ENCODE results near the gene BIRC2. TPM values are rescaled to one million over a fixed set of nuclear protein-coding genes. Genes with fewer than 3 reads are reported as not detected.

Gene BIRC2
- total RNA-seq, 1 donor from 2014 or later: 78.1 TPM

- no peak overlapping the region for H3K4me2 ChIP-seq
- no peak for DNase-seq (ENCODE audit: low spot score)
- peaks cover 6% of the 10 kb centered on the region for H3K4me1 ChIP-seq
- H3K27ac ChIP-seq: no peak overlapping the region
- H3K9me3 Mint-ChIP-seq: no peaks in the 10 kb centered on the region
- no peak overlapping the region for H3K4me3 ChIP-seq
- H3K27ac Mint-ChIP-seq: no peak overlapping the region
- no peaks in the 10 kb centered on the region for H3K9me3 ChIP-seq (ENCODE audit: low read depth)
- TF ChIP-seq EZH2phosphoT487 (IDR thresholded peaks at IDR 0.05): no peak
- no peak for TF ChIP-seq CTCF (IDR thresholded peaks at IDR 0.05)
- TF ChIP-seq EZH2 (IDR thresholded peaks at IDR 0.05): no peak
- no peaks in the 10 kb centered on the region for H3K36me3 ChIP-seq
- H3K36me3 Mint-ChIP-seq: no peaks in the 10 kb centered on the region
- H3K27me3 ChIP-seq: no peaks in the 10 kb centered on the region
- no peaks in the 10 kb centered on the region for H3K79me2 ChIP-seq (ENCODE audit: low read depth)
- no peak overlapping the region for H3K4me3 Mint-ChIP-seq
- H2AFZ ChIP-seq (replicated peaks): no peak overlapping the region
- no peak overlapping the region for H3K9ac ChIP-seq
- H4K20me1 ChIP-seq (ENCODE audit: low read depth): no peaks in the 10 kb centered on the region
- H3F3A ChIP-seq (ENCODE audit: low read depth): peaks cover 3% of the 10 kb centered on the region
- no peaks in the 10 kb centered on the region for H3K27me3 Mint-ChIP-seq (ENCODE audit: insufficient read depth, low read depth)
- H3K4me1 Mint-ChIP-seq: peaks cover 5% of the 10 kb centered on the region
These were observed 18.3 kb upstream of the BIRC2 start for GRCh38 chr11:102328748-102329147.

- Histone ChIP-seq H3K9ac (no peak overlapping the region), H4K20me1 (ENCODE audit: low read depth) (no peaks in the 10 kb centered on the region), H3K4me2 (no peak overlapping the region), H3K36me3 (no peaks in the 10 kb centered on the region), H3K4me3 (no peak overlapping the region), H3K27me3 (no peaks in the 10 kb centered on the region), H3K27ac (no peak overlapping the region), H2AFZ (replicated peaks) (no peak overlapping the region), H3K79me2 (ENCODE audit: low read depth) (no peaks in the 10 kb centered on the region), H3K9me3 (ENCODE audit: low read depth) (no peaks in the 10 kb centered on the region), H3F3A (ENCODE audit: low read depth) (no peaks in the 10 kb centered on the region), H3K4me1 (peaks cover 6% of the 10 kb centered on the region)
- no peaks in the 10 kb centered on the region for H3K9me3 Mint-ChIP-seq
- no peaks in the 10 kb centered on the region for H3K27me3 Mint-ChIP-seq (ENCODE audit: insufficient read depth, low read depth)
- H3K4me3 Mint-ChIP-seq: no peak overlapping the region
- no peak for DNase-seq (ENCODE audit: low spot score)
- TF ChIP-seq CTCF (IDR thresholded peaks at IDR 0.05) (no peak), EZH2 (IDR thresholded peaks at IDR 0.05) (no peak), EZH2phosphoT487 (IDR thresholded peaks at IDR 0.05) (no peak)
- no peaks in the 10 kb centered on the region for H3K36me3 Mint-ChIP-seq
- no peak overlapping the region for H3K27ac Mint-ChIP-seq
- peaks cover 5% of the 10 kb centered on the region for H3K4me1 Mint-ChIP-seq
These were observed 16.8 kb upstream of the BIRC2 start for GRCh38 chr11:102330231-102330630.

- no peak overlapping the region for H3K4me3 Mint-ChIP-seq
- no peaks in the 10 kb centered on the region for H3K36me3 ChIP-seq
- H3K9me3 ChIP-seq (ENCODE audit: low read depth): no peaks in the 10 kb centered on the region
- H3F3A ChIP-seq (ENCODE audit: low read depth): no peaks in the 10 kb centered on the region
- no peak overlapping the region for H3K27ac Mint-ChIP-seq
- no peak overlapping the region for H2AFZ ChIP-seq (replicated peaks)
- H3K36me3 Mint-ChIP-seq: no peaks in the 10 kb centered on the region
- no peak overlapping the region for H3K4me3 ChIP-seq
- H3K27ac ChIP-seq: no peak overlapping the region
- peaks cover under 1% of the 10 kb centered on the region for H3K4me1 ChIP-seq
- H3K9me3 Mint-ChIP-seq: no peaks in the 10 kb centered on the region
- no peak for DNase-seq (ENCODE audit: low spot score)
- H3K27me3 Mint-ChIP-seq (ENCODE audit: insufficient read depth, low read depth): no peaks in the 10 kb centered on the region
- TF ChIP-seq CTCF (IDR thresholded peaks at IDR 0.05) (no peak), EZH2phosphoT487 (IDR thresholded peaks at IDR 0.05) (no peak), EZH2 (IDR thresholded peaks at IDR 0.05) (no peak)
- no peak overlapping the region for H3K4me2 ChIP-seq
- H3K9ac ChIP-seq: no peak overlapping the region
- H3K4me1 Mint-ChIP-seq: peaks cover 1% of the 10 kb centered on the region
- no peaks in the 10 kb centered on the region for H3K79me2 ChIP-seq (ENCODE audit: low read depth)
- H4K20me1 ChIP-seq (ENCODE audit: low read depth): no peaks in the 10 kb centered on the region
- no peaks in the 10 kb centered on the region for H3K27me3 ChIP-seq
These were observed 15.7 kb upstream of the BIRC2 start for GRCh38 chr11:102331341-102331740.
